MM.1S (cell line): ENCODE measurements around the gene LYSMD2.

Experiments used
- DNase-seq: peaks from one replicate; pipeline ENCODE4 v3.0.0-alpha.2; 2015
- H2AFZ ChIP-seq: fragments of 300-600 bp; sonication (generic); 2 replicates; pipeline ENCODE4 v1.6.0; 2016; ENCODE audit warnings: antibody characterized with exemption, low read length
- H3F3A ChIP-seq: fragments of 300-600 bp; sonication (generic); 2 replicates; pipeline ENCODE4 v1.6.1; 2016; ENCODE audit warnings: mild to moderate bottlenecking, antibody characterized with exemption, low read length, moderate library complexity, mixed read lengths; ENCODE audit not compliant: insufficient read depth
- H3K27ac ChIP-seq: fragments of 300-600 bp; sonication (generic); 2 replicates; pipeline ENCODE4 v1.5.1; 2016; ENCODE audit warnings: mild to moderate bottlenecking, low read length
- H3K27me3 ChIP-seq: fragments of 300-600 bp; sonication (generic); replicated peaks from 2 replicates; pipeline ENCODE4 v1.6.0; 2016; ENCODE audit warnings: low read length; ENCODE audit not compliant: insufficient read depth
- H3K36me3 ChIP-seq: fragments of 300-600 bp; sonication (generic); replicated peaks from 2 replicates; pipeline ENCODE4 v1.6.1; 2016; ENCODE audit warnings: mild to moderate bottlenecking, low read length, mixed read lengths; ENCODE audit not compliant: insufficient read depth
- H3K4me1 ChIP-seq: fragments of 300-600 bp; sonication (generic); 2 replicates; pipeline ENCODE4 v1.6.1; 2016; ENCODE audit warnings: low read length, mixed read lengths
- H3K4me2 ChIP-seq: fragments of 300-600 bp; sonication (generic); 2 replicates; pipeline ENCODE4 v1.6.0; 2016; ENCODE audit warnings: low read depth, low read length
- H3K4me3 ChIP-seq: fragments of 300-600 bp; sonication (generic); 2 replicates; pipeline ENCODE4 v1.5.1; 2016; ENCODE audit warnings: low read length, mixed read lengths
- H3K79me2 ChIP-seq: fragments of 300-600 bp; sonication (generic); 2 replicates; pipeline ENCODE4 v1.6.1; 2016; ENCODE audit warnings: mixed run types, low read length, mixed read lengths
- H3K9ac ChIP-seq: fragments of 300-600 bp; sonication (generic); 2 replicates; pipeline ENCODE4 v1.6.1; 2016; ENCODE audit warnings: low read length, mixed read lengths
- H3K9me2 ChIP-seq: fragments of 300-600 bp; sonication (generic); replicated peaks from 2 replicates; pipeline ENCODE4 v1.6.1; 2016; ENCODE audit warnings: mild to moderate bottlenecking, low read length, mixed read lengths; ENCODE audit not compliant: insufficient read depth
- H3K9me3 ChIP-seq: fragments of 300-600 bp; sonication (generic); replicated peaks from 2 replicates; pipeline ENCODE4 v1.6.1; 2016; ENCODE audit warnings: mild to moderate bottlenecking, low read length, mixed read lengths; ENCODE audit not compliant: insufficient read depth
- H4K20me1 ChIP-seq: fragments of 300-600 bp; sonication (generic); 2 replicates; pipeline ENCODE4 v1.6.1; 2016; ENCODE audit warnings: mild to moderate bottlenecking, low read length, moderate library complexity, mixed read lengths; ENCODE audit not compliant: insufficient read depth
- EZH2 ChIP-seq: fragments of 300-600 bp; sonication (generic); optimal IDR thresholded peaks from 2 replicates; pipeline ENCODE3; 2017; ENCODE audit warnings: low read depth, mild to moderate bottlenecking, antibody characterized with exemption, low read length, mixed read lengths
- EZH2phosphoT487 ChIP-seq: fragments of 300-600 bp; sonication (generic); IDR thresholded peaks from 2 replicates; pipeline ENCODE4 v1.6.1; 2018; ENCODE audit warnings: antibody characterized with exemption, low read length
- TF ChIP-seq, protein P1 (sequence below): fragments of 300-600 bp; sonication (generic); IDR thresholded peaks from 2 replicates; pipeline ENCODE4 v1.5.1; 2016; ENCODE audit warnings: antibody characterized with exemption, low read length, mixed read lengths

The LYSMD2 gene

DNA sequence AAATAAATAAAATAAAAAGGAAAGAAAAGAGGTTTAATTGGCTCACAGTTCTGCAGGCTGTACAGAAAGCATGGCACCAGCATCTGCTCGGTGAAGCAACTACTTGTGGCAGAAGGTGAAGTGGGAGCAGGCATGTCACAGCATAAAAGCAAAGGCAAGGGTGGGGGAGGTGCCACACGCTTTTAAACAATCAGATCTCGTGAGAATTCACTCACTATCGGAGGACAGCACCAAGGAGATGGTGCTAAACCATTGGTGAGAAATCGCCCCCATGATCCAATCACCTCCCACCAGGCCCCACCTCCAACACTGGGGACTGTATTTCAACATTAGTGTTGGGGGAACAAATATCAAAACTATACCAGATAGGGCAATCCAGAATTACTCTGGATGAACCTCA, 40.9 kb downstream of the LYSMD2 start:
- no peaks in the 10 kb centered on the region for H3K36me3 ChIP-seq
- TF ChIP-seq EZH2: no peak
- TF ChIP-seq EZH2phosphoT487: no peak
- TF ChIP-seq, protein P1, sequence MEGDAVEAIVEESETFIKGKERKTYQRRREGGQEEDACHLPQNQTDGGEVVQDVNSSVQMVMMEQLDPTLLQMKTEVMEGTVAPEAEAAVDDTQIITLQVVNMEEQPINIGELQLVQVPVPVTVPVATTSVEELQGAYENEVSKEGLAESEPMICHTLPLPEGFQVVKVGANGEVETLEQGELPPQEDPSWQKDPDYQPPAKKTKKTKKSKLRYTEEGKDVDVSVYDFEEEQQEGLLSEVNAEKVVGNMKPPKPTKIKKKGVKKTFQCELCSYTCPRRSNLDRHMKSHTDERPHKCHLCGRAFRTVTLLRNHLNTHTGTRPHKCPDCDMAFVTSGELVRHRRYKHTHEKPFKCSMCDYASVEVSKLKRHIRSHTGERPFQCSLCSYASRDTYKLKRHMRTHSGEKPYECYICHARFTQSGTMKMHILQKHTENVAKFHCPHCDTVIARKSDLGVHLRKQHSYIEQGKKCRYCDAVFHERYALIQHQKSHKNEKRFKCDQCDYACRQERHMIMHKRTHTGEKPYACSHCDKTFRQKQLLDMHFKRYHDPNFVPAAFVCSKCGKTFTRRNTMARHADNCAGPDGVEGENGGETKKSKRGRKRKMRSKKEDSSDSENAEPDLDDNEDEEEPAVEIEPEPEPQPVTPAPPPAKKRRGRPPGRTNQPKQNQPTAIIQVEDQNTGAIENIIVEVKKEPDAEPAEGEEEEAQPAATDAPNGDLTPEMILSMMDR: no peak
- no peak overlapping the region for H3K4me2 ChIP-seq
- H3K27me3 ChIP-seq: no peaks in the 10 kb centered on the region
- no peak for DNase-seq
- no peak overlapping the region for H3K9ac ChIP-seq
- H3K27ac ChIP-seq: no peak overlapping the region
- no peak overlapping the region for H2AFZ ChIP-seq
- no peaks in the 10 kb centered on the region for H3K79me2 ChIP-seq
- H3K9me2 ChIP-seq: no peaks in the 10 kb centered on the region
- H3K4me1 ChIP-seq: no peaks in the 10 kb centered on the region
- H3K4me3 ChIP-seq: no peak overlapping the region
- H3F3A ChIP-seq: no peaks in the 10 kb centered on the region
- no peaks in the 10 kb centered on the region for H3K9me3 ChIP-seq
- H4K20me1 ChIP-seq: no peaks in the 10 kb centered on the region

DNA sequence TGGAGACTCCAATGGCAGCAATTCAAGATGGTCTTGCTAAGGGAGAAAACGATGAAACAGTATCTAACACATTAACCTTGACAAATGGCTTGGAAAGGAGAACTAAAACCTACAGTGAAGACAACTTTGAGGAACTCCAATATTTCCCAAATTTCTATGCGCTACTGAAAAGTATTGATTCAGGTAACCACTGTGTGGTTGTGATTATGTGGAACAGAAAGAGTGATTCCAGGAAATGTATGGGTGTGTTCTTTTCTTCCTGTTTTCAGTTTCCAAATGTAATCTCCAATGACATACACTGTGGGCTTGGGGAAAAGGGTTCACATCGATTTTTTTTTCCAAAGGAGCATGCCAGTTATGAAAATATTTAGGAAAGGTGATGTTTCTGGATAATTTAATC, 45.3 kb downstream of the LYSMD2 start:
- no peaks in the 10 kb centered on the region for H3K4me1 ChIP-seq
- TF ChIP-seq, protein P1: no peak
- no peak for TF ChIP-seq EZH2
- TF ChIP-seq EZH2phosphoT487: no peak
- H4K20me1 ChIP-seq: no peaks in the 10 kb centered on the region
- no peak overlapping the region for H3K9ac ChIP-seq
- no peak overlapping the region for H3K27ac ChIP-seq
- H3K79me2 ChIP-seq: no peaks in the 10 kb centered on the region
- no peak overlapping the region for H3K4me3 ChIP-seq
- H2AFZ ChIP-seq: no peak overlapping the region
- H3K27me3 ChIP-seq: no peaks in the 10 kb centered on the region
- no peaks in the 10 kb centered on the region for H3F3A ChIP-seq
- DNase-seq: no peak
- no peak overlapping the region for H3K4me2 ChIP-seq
- no peaks in the 10 kb centered on the region for H3K36me3 ChIP-seq
- no peaks in the 10 kb centered on the region for H3K9me2 ChIP-seq
- no peaks in the 10 kb centered on the region for H3K9me3 ChIP-seq

DNA sequence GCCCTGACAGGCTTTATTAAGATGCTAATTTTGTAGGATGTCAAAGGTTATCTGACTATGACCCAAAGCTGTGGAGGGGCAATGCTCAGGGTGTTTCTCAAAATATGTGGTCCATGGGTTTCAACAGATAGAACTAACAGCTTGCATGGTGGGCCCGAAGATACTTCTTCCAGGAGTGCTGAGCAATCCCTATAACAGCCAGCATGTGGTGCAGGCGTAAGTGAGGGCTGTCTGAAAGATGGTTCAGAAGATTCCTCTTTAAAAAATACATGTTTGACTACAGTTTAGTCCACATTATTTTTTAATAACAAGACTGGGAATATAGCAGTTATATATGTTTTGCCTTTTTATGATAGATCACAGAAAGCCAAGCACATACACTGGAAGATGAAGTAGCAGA, 48.6 kb downstream of the LYSMD2 start:
- H3K27ac ChIP-seq: no peak overlapping the region
- H3K9me3 ChIP-seq: no peaks in the 10 kb centered on the region
- no peak for DNase-seq
- TF ChIP-seq, protein P1: no peak
- TF ChIP-seq EZH2 (no peak), EZH2phosphoT487 (no peak)
- H2AFZ ChIP-seq: no peak overlapping the region
- no peaks in the 10 kb centered on the region for H3F3A ChIP-seq
- no peaks in the 10 kb centered on the region for H3K4me1 ChIP-seq
- H3K4me3 ChIP-seq: no peak overlapping the region
- no peaks in the 10 kb centered on the region for H4K20me1 ChIP-seq
- H3K9me2 ChIP-seq: no peaks in the 10 kb centered on the region
- no peak overlapping the region for H3K9ac ChIP-seq
- no peaks in the 10 kb centered on the region for H3K36me3 ChIP-seq
- H3K4me2 ChIP-seq: no peak overlapping the region
- no peaks in the 10 kb centered on the region for H3K79me2 ChIP-seq
- no peaks in the 10 kb centered on the region for H3K27me3 ChIP-seq

DNA sequence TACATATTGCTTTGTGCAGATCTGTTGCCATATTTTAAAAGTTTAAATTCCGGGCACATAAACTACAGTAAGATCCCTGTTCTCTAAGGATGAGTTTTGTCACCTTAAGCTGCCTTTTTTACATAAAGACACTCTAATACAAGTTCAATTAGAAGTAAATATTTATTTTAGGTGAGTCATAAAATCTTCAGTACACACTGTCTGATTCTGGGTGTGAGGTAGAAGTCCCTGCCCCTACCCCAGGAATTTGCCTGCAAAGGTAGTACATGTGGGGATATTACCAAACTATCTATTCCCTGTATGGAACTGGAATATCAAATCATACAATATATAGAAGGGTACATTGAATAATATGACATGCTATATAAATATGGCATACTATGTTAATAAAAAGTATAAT, 49.9 kb downstream of the LYSMD2 start:
- no peak overlapping the region for H2AFZ ChIP-seq
- H3K9me3 ChIP-seq: no peaks in the 10 kb centered on the region
- no peaks in the 10 kb centered on the region for H3K36me3 ChIP-seq
- no peak overlapping the region for H3K27ac ChIP-seq
- no peak overlapping the region for H3K4me2 ChIP-seq
- TF ChIP-seq EZH2: no peak
- TF ChIP-seq, protein P1: no peak
- TF ChIP-seq EZH2phosphoT487: no peak
- no peak for DNase-seq
- no peaks in the 10 kb centered on the region for H3K27me3 ChIP-seq
- no peaks in the 10 kb centered on the region for H3K4me1 ChIP-seq
- H4K20me1 ChIP-seq: no peaks in the 10 kb centered on the region
- H3K9me2 ChIP-seq: no peaks in the 10 kb centered on the region
- no peaks in the 10 kb centered on the region for H3K79me2 ChIP-seq
- H3K4me3 ChIP-seq: no peak overlapping the region
- no peak overlapping the region for H3K9ac ChIP-seq
- no peaks in the 10 kb centered on the region for H3F3A ChIP-seq
